ENCODE measurements around the gene ADCY9.
"Not testable (repeated sequence)": the region's sequence is repeated elsewhere in the genome, so short reads cannot be mapped to it uniquely, and the experiment has no call there.

Gene ADCY9

GRCh38 chr16:3950343-3951193 is 165.7 kb downstream of the ADCY9 start:
- DNase-seq (ENCODE audit: low spot score): no peak

GRCh38 chr16:3949946-3950342 is 166.3 kb downstream of the ADCY9 start:
- no peak for DNase-seq (ENCODE audit: low spot score)

GRCh38 chr16:3949287-3949686 is 167.0 kb downstream of the ADCY9 start:
- DNase-seq (ENCODE audit: low spot score): no peak

GRCh38 chr16:3948378-3948995 is 167.8 kb downstream of the ADCY9 start:
- DNase-seq (ENCODE audit: low spot score): no peak

- DNase-seq (ENCODE audit: low spot score): no peak
Measured at GRCh38 chr16:3946604-3947180, 169.6 kb downstream of the ADCY9 start.

- DNase-seq (ENCODE audit: low spot score): no peak
Measured at GRCh38 chr16:3945751-3946603, 170.3 kb downstream of the ADCY9 start.

GRCh38 chr16:3944457-3944856 is 171.8 kb downstream of the ADCY9 start:
- DNase-seq (ENCODE audit: low spot score): not testable (repeated sequence)

- DNase-seq (ENCODE audit: low spot score): not testable (repeated sequence)
Measured at GRCh38 chr16:3942146-3942545, 174.1 kb downstream of the ADCY9 start.

GRCh38 chr16:3938843-3939624 is 177.2 kb downstream of the ADCY9 start:
- peak; percentile 89 for DNase-seq (ENCODE audit: low spot score)

- no peak for DNase-seq (ENCODE audit: low spot score)
Measured at GRCh38 chr16:3938471-3938842, 177.8 kb downstream of the ADCY9 start.

- DNase-seq (ENCODE audit: low spot score): no peak
Measured at GRCh38 chr16:3937066-3937875, 179.0 kb downstream of the ADCY9 start.

GRCh38 chr16:3935921-3936320 is 180.3 kb downstream of the ADCY9 start:
- DNase-seq (ENCODE audit: low spot score): no peak

- no peak for DNase-seq (ENCODE audit: low spot score)
Measured at GRCh38 chr16:3934491-3935181, 181.6 kb downstream of the ADCY9 start.

GRCh38 chr16:3927147-3927546 is 189.1 kb downstream of the ADCY9 start:
- not testable (repeated sequence) for DNase-seq (ENCODE audit: low spot score)

GRCh38 chr16:3924763-3925162 is 191.5 kb downstream of the ADCY9 start:
- DNase-seq (ENCODE audit: low spot score): no peak

- no peak for DNase-seq (ENCODE audit: low spot score)
Measured at GRCh38 chr16:3922241-3922640, 194.0 kb downstream of the ADCY9 start.

GRCh38 chr16:3920206-3920605 is 196.0 kb downstream of the ADCY9 start:
- no peak for DNase-seq (ENCODE audit: low spot score)

GRCh38 chr16:3919413-3919812 is 196.8 kb downstream of the ADCY9 start:
- DNase-seq (ENCODE audit: low spot score): no peak

GRCh38 chr16:3915426-3916260 is 200.6 kb downstream of the ADCY9 start:
- DNase-seq (ENCODE audit: low spot score): no peak
